H9 (cell line): ENCODE results near the gene ECSCR. TPM values are rescaled to one million over a fixed set of nuclear protein-coding genes. Genes with fewer than 3 reads are reported as not detected.

Source experiments
- DNase-seq: peaks from one replicate; pipeline ENCODE4 v3.0.0-alpha.2; 2017
- H2AFZ ChIP-seq: one replicate; pipeline ENCODE4 v1.6.1; 2013; ENCODE audit warnings: mild to moderate bottlenecking, low read length, control low read depth, moderate library complexity
- H2AK5ac ChIP-seq: 2 replicates; pipeline ENCODE4 v1.6.1; 2013; ENCODE audit warnings: low read length, control low read depth, mixed read lengths; ENCODE audit not compliant: insufficient read length
- H2BK120ac ChIP-seq: one replicate; pipeline ENCODE4 v1.6.1; 2013; ENCODE audit warnings: low read depth, mild to moderate bottlenecking, low read length, control low read depth, inconsistent platforms; ENCODE audit not compliant: poor library complexity, severe bottlenecking
- H2BK12ac ChIP-seq: 2 replicates; pipeline ENCODE4 v1.6.1; 2013; ENCODE audit warnings: low read length, control low read depth, mixed read lengths, low read depth; ENCODE audit not compliant: insufficient read length
- H2BK15ac ChIP-seq: 2 replicates; pipeline ENCODE4 v1.6.1; 2013; ENCODE audit warnings: low read depth, low read length, control low read depth
- H2BK20ac ChIP-seq: one replicate; pipeline ENCODE4 v1.6.1; 2013; ENCODE audit warnings: low read depth, mild to moderate bottlenecking, low read length, control low read depth, inconsistent platforms; ENCODE audit not compliant: poor library complexity, severe bottlenecking
- H2BK5ac ChIP-seq: 2 replicates; pipeline ENCODE4 v1.6.1; 2013; ENCODE audit warnings: low read length, control low read depth, mixed read lengths; ENCODE audit not compliant: insufficient read length
- H3K14ac ChIP-seq: 2 replicates; pipeline ENCODE4 v1.6.1; 2013; ENCODE audit warnings: low read length, control low read depth; ENCODE audit not compliant: insufficient read depth
- H3K18ac ChIP-seq: 2 replicates; pipeline ENCODE4 v1.6.1; 2013; ENCODE audit warnings: low read depth, mild to moderate bottlenecking, mixed read lengths, low read length, control low read depth; ENCODE audit not compliant: insufficient read length
- H3K23ac ChIP-seq: 2 replicates; pipeline ENCODE4 v1.6.1; 2013; ENCODE audit warnings: low read length, control low read depth, mixed read lengths, low read depth; ENCODE audit not compliant: insufficient read length
- H3K23me2 ChIP-seq: 2 replicates; pipeline ENCODE4 v1.6.1; 2013; ENCODE audit warnings: low read depth, mild to moderate bottlenecking, mixed read lengths, low read length, control low read depth; ENCODE audit not compliant: insufficient read length, poor library complexity, severe bottlenecking
- H3K27ac ChIP-seq: 2 replicates; pipeline ENCODE4 v1.5.1; 2013; ENCODE audit warnings: low read length, control low read depth, mixed read lengths, low read depth; ENCODE audit not compliant: insufficient read length
- H3K27me3 ChIP-seq: 2 replicates; pipeline ENCODE4 v1.6.1; 2013; ENCODE audit warnings: low read length, control low read depth, inconsistent platforms; ENCODE audit not compliant: insufficient read depth
- H3K4ac ChIP-seq: 2 replicates; pipeline ENCODE4 v1.6.1; 2013; ENCODE audit warnings: low read depth, mild to moderate bottlenecking, control low read depth, inconsistent platforms, low read length, moderate library complexity
- H3K4me1 ChIP-seq: 2 replicates; pipeline ENCODE4 v1.6.1; 2013; ENCODE audit warnings: low read length, control low read depth, inconsistent platforms; ENCODE audit not compliant: insufficient read depth
- H3K4me2 ChIP-seq: 2 replicates; pipeline ENCODE4 v1.6.1; 2013; ENCODE audit warnings: low read length, control low read depth, mixed read lengths; ENCODE audit not compliant: insufficient read length, insufficient read depth
- H3K56ac ChIP-seq: 2 replicates; pipeline ENCODE4 v1.6.1; 2013; ENCODE audit warnings: low read depth, mild to moderate bottlenecking, mixed read lengths, low read length, control low read depth; ENCODE audit not compliant: insufficient read length
- H3K79me1 ChIP-seq: 2 replicates; pipeline ENCODE4 v1.6.1; 2013; ENCODE audit warnings: low read depth, mild to moderate bottlenecking, moderate library complexity, low read length, control low read depth, inconsistent platforms; ENCODE audit not compliant: insufficient read depth, poor library complexity, severe bottlenecking
- H3K79me2 ChIP-seq: 2 replicates; pipeline ENCODE4 v1.6.1; 2013; ENCODE audit warnings: low read length, control low read depth, inconsistent platforms; ENCODE audit not compliant: insufficient read depth
- H3K9ac ChIP-seq: 2 replicates; pipeline ENCODE4 v1.6.1; 2013; ENCODE audit warnings: low read length, control low read depth, mixed read lengths; ENCODE audit not compliant: insufficient read length; ENCODE audit errors: extremely low read depth
- H3K9me3 ChIP-seq: one replicate; pipeline ENCODE4 v1.6.1; 2013; ENCODE audit warnings: low read depth, low read length, inconsistent platforms; ENCODE audit not compliant: control insufficient read depth
- H3T11ph ChIP-seq: one replicate; pipeline ENCODE4 v1.6.1; 2013; ENCODE audit warnings: mild to moderate bottlenecking, low read length, control low read depth, inconsistent platforms
- H4K20me1 ChIP-seq: one replicate; pipeline ENCODE4 v1.6.1; 2013; ENCODE audit not compliant: control insufficient read depth, insufficient read length, insufficient read depth
- H4K5ac ChIP-seq: 2 replicates; pipeline ENCODE4 v1.6.1; 2013; ENCODE audit warnings: low read depth, mild to moderate bottlenecking, mixed read lengths, low read length, control low read depth; ENCODE audit not compliant: insufficient read length
- H4K8ac ChIP-seq: replicated peaks from 2 replicates; pipeline ENCODE4 v1.6.1; 2013; ENCODE audit warnings: low read length, control low read depth, mixed read lengths, low read depth; ENCODE audit not compliant: insufficient read length
- H4K91ac ChIP-seq: 2 replicates; pipeline ENCODE4 v1.6.1; 2013; ENCODE audit warnings: low read depth, mild to moderate bottlenecking, moderate library complexity, mixed read lengths, low read length, control low read depth; ENCODE audit not compliant: insufficient read length
- H3K27ac Mint-ChIP-seq, 3 experiments: 2 replicates in 2 of 3; 3 replicates in 1 of 3; pipeline ENCODE4 v1.8.0; 2020 to 2021; ENCODE audit warnings: mixed read lengths in 3 of 3, mild to moderate bottlenecking in 1 of 3, moderate library complexity in 1 of 3
- H3K27me3 Mint-ChIP-seq: 2 replicates; pipeline ENCODE4 v1.8.0; 2021; ENCODE audit warnings: low read depth, mild to moderate bottlenecking, moderate library complexity, mixed read lengths
- H3K36me3 Mint-ChIP-seq, 3 experiments: 2 replicates in 2 of 3; 3 replicates in 1 of 3; pipeline ENCODE4 v1.8.0; 2020 to 2021; ENCODE audit warnings: low read depth in 3 of 3, mixed read lengths in 3 of 3; ENCODE audit not compliant: insufficient read depth in 1 of 3
- H3K4me1 Mint-ChIP-seq, 2 experiments: 2 replicates each; pipeline ENCODE4 v1.8.0; 2020; ENCODE audit warnings: mixed read lengths in 2 of 2
- H3K4me3 Mint-ChIP-seq, 2 experiments: 2 replicates in 1 of 2; 3 replicates in 1 of 2; pipeline ENCODE4 v1.8.0; 2020 to 2021; ENCODE audit warnings: mild to moderate bottlenecking in 2 of 2, mixed read lengths in 2 of 2, moderate library complexity in 1 of 2
- H3K9me3 Mint-ChIP-seq, 2 experiments: 2 replicates in 1 of 2; 3 replicates in 1 of 2; pipeline ENCODE4 v1.8.0; 2020; ENCODE audit warnings: mild to moderate bottlenecking in 2 of 2, mixed read lengths in 2 of 2, moderate library complexity in 1 of 2
- WGBS: extraction: QIAGEN DNeasy Blood & Tissue Kit; methylation state at CpG from one replicate; pipeline ENCODE4 v1.1.7; 2013; ENCODE audit warnings: missing lambda C conversion rate, low lambda C conversion rate, mixed read lengths; ENCODE audit not compliant: insufficient read length; ENCODE audit errors: extremely low coverage; 5-methylcytosine and 5-hydroxymethylcytosine counted together
- total RNA-seq: library from RNA; stranded (reverse); gene quantifications from 2 replicates; pipeline ENCODE4 v1.2.1, GENCODE V29; 2021
- TF ChIP-seq, protein P1 (sequence below): fragments of 200-600 bp; sonication (generic); conservative IDR thresholded peaks from 3 replicates; pipeline ENCODE4 v1.8.0; 2021; ENCODE audit warnings: antibody characterized with exemption, mild to moderate bottlenecking

ECSCR gene
- total RNA-seq, 1 experiment from 2014 or later: 1.6 TPM

DNA sequence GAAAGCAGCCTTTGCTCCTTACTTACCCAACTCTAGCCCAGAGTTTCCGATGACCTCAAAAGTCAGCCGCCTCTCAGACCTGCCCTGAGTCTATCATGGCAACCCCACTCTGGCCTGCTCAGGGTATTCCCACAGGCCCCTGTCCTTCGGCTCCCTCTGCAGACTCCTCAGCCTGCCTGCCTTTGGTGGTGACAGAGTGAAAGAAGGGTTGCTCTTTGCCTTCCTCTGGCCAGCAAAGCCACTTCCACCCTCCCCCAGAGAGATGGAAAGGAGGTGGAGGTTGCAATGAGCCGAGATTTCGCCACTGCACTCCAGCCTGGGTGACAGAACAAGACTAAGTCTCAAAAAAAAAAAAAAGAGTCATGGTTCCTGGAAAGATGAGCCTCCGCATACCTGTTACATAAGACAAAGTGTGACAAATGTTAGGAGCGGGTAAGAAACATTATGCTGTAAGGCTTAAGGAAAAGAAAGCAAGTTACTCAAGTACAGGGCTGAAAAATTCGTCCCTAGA lies 5.9 kb upstream of the ECSCR start:
- no peak overlapping the region for H3K23ac ChIP-seq
- H2BK5ac ChIP-seq: no peak overlapping the region
- no peak overlapping the region for H3K18ac ChIP-seq
- peak overlapping the region in 2 of 3 experiments; percentile 39 to 92; a peak in 3 of 7 replicates for H3K27ac Mint-ChIP-seq
- no peaks in the 10 kb centered on the region for H4K20me1 ChIP-seq
- WGBS: no CpG with 5 or more reads among the region's 8 CpGs
- no peak overlapping the region for H3K4me3 Mint-ChIP-seq
- H3K27me3 Mint-ChIP-seq: peaks cover 5% of the 10 kb centered on the region
- H4K8ac ChIP-seq: no peak overlapping the region
- no peaks in the 10 kb centered on the region for H3K79me2 ChIP-seq
- no peaks in the 10 kb centered on the region for H3K23me2 ChIP-seq
- H3K36me3 Mint-ChIP-seq: no peaks in the 10 kb centered on the region
- peak; percentile 65 for DNase-seq
- no peak overlapping the region for H2BK20ac ChIP-seq
- H3K9ac ChIP-seq: no peak overlapping the region
- no peak overlapping the region for H3K4me2 ChIP-seq
- no peaks in the 10 kb centered on the region for H3K27me3 ChIP-seq
- no peak overlapping the region for H3K14ac ChIP-seq
- TF ChIP-seq, protein P1, sequence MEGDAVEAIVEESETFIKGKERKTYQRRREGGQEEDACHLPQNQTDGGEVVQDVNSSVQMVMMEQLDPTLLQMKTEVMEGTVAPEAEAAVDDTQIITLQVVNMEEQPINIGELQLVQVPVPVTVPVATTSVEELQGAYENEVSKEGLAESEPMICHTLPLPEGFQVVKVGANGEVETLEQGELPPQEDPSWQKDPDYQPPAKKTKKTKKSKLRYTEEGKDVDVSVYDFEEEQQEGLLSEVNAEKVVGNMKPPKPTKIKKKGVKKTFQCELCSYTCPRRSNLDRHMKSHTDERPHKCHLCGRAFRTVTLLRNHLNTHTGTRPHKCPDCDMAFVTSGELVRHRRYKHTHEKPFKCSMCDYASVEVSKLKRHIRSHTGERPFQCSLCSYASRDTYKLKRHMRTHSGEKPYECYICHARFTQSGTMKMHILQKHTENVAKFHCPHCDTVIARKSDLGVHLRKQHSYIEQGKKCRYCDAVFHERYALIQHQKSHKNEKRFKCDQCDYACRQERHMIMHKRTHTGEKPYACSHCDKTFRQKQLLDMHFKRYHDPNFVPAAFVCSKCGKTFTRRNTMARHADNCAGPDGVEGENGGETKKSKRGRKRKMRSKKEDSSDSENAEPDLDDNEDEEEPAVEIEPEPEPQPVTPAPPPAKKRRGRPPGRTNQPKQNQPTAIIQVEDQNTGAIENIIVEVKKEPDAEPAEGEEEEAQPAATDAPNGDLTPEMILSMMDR: peak; percentile 30; the same call in 1 of the 3 replicates
- H4K91ac ChIP-seq: no peak overlapping the region
- H3K27ac ChIP-seq: no peak overlapping the region
- no peaks in the 10 kb centered on the region for H3K9me3 ChIP-seq
- H3K9me3 Mint-ChIP-seq: no peaks in the 10 kb centered on the region; a peak in 1 of 5 replicates
- no peak overlapping the region for H3T11ph ChIP-seq
- H2BK15ac ChIP-seq: no peak overlapping the region
- H4K5ac ChIP-seq: no peak overlapping the region
- no peak overlapping the region for H2AFZ ChIP-seq
- no peak overlapping the region for H3K4ac ChIP-seq
- no peaks in the 10 kb centered on the region for H3K79me1 ChIP-seq
- H2BK12ac ChIP-seq: no peak overlapping the region
- H2BK120ac ChIP-seq: no peak overlapping the region
- no peak overlapping the region for H3K56ac ChIP-seq
- peaks cover 3% of the 10 kb centered on the region; the same call in 1 of the 2 replicates for H3K4me1 ChIP-seq
- H3K4me1 Mint-ChIP-seq: peaks cover 31 to 45% of the 10 kb centered on the region in 2 experiments
- H2AK5ac ChIP-seq: no peak overlapping the region
